Lower leg skin (tissue), 3 donors: ENCODE measurements around the gene SLC12A9.

Experiments
- CTCF ChIP-seq, 3 donors: fragments of 450-650 bp; IDR thresholded peaks; one replicate each; pipeline ENCODE4 v1.5.1; 2016; ENCODE audit warnings: antibody characterized with exemption in 3 of 3, mild to moderate bottlenecking in 3 of 3, moderate library complexity in 2 of 3
- POLR2A ChIP-seq, 2 donors: fragments of 450-650 bp; IDR thresholded peaks; one replicate each; pipeline ENCODE4 v1.6.1; 2016 to 2017; ENCODE audit warnings: antibody characterized with exemption in 2 of 2, mild to moderate bottlenecking in 1 of 2, moderate library complexity in 1 of 2

- TF ChIP-seq CTCF (IDR thresholded peaks at IDR 0.05) (no peak), POLR2A (IDR thresholded peaks at IDR 0.05) (no peak)
These were observed 59.0 kb downstream of the SLC12A9 start for GRCh38 chr7:100911484-100911883.
